Measurements from ENCODE around the gene MSH6. TPM values are rescaled to one million over a fixed set of nuclear protein-coding genes. Genes with fewer than 3 reads are reported as not detected.

The MSH6 gene
- total and polyA plus RNA-seq, 2 of the 8 experiments (the other 6 are each of a cell fraction or from before 2014, with no cell fraction given), result 45.8 to 301 TPM

DNA sequence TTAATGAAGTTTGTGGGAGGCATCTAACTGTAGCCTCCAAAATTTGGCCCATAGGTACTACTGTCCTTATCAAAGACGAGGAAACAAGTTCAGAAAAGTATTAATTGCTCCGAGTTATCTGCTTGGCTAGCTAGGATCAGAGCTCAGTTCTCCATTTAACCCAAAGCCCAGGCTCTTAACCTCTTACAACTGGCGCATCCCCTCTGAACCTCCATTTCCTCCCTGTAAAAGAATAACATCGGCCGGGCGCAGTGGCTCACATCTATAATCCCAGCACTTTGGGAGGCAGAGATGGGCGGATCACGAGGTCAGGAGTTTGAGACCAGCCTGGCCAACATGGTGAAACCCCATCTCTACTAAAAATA is 3.5 kb upstream of the MSH6 start:
- Histone ChIP-seq H3K27ac (ENCODE audit: low read depth, low read length) (no peak overlapping the region), H3K23ac (ENCODE audit: insufficient read length) (no peak overlapping the region), H2BK5ac (ENCODE audit: low read depth, low read length) (no peak overlapping the region), H4K8ac (ENCODE audit: extremely low read depth, insufficient read depth, low read length) (no peak overlapping the region), H4K5ac (ENCODE audit: insufficient read length, low read depth, low read length) (no peak overlapping the region), H3K27me3 (replicated peaks in 1 of 4; ENCODE audit: control insufficient read depth in 3 of 4, extremely low read depth in 1 of 4, insufficient read depth in 3 of 4, low read length in 3 of 4) (no peaks in the 10 kb centered on the region), H3K14ac (ENCODE audit: insufficient read length) (no peak overlapping the region), H3K4me3 (ENCODE audit: extremely low read depth in 1 of 4, insufficient read depth in 2 of 4, low read depth in 3 of 4, low read length in 4 of 4) (no peak overlapping the region), H3K4me2 (ENCODE audit: insufficient read depth in 1 of 2, low read depth in 2 of 2, low read length in 2 of 2) (no peak overlapping the region), H2BK20ac (ENCODE audit: low read length) (no peak overlapping the region), H3K56ac (replicated peaks; ENCODE audit: insufficient read length, low read depth, low read length) (no peak overlapping the region), H2BK120ac (replicated peaks; ENCODE audit: low read depth, low read length) (no peak overlapping the region), H3K79me1 (ENCODE audit: low read depth, low read length) (no peaks in the 10 kb centered on the region), H3K9ac (replicated peaks in 1 of 4; ENCODE audit: extremely low read depth in 1 of 4, low read depth in 3 of 4, low read length in 3 of 4) (no peak overlapping the region), H3K36me3 (ENCODE audit: control insufficient read depth in 2 of 4, insufficient read depth in 4 of 4, low read length in 3 of 4) (no peaks in the 10 kb centered on the region), H3K18ac (ENCODE audit: extremely low read depth, low read length) (no peak overlapping the region), H2AK5ac (ENCODE audit: low read depth, low read length) (no peak overlapping the region), H3K4me1 (replicated peaks in 1 of 4; ENCODE audit: control insufficient read depth in 3 of 4, insufficient read depth in 4 of 4, low read length in 3 of 4) (peaks cover 0 to 7% (median 2%) of the 10 kb centered on the region in 4 experiments; a peak in 1 of 7 replicates), H3K9me3 (ENCODE audit: insufficient read depth in 2 of 2, low read depth in 1 of 2, low read length in 1 of 2) (no peaks in the 10 kb centered on the region), H2BK12ac (ENCODE audit: low read depth, low read length) (no peak overlapping the region), H4K20me1 (replicated peaks in 1 of 2; ENCODE audit: control insufficient read depth in 1 of 2, insufficient read depth in 2 of 2, low read length in 2 of 2) (peaks cover 4 to 7% of the 10 kb centered on the region in 2 experiments), H3K79me2 (ENCODE audit: control insufficient read depth in 1 of 2, insufficient read depth in 2 of 2, low read length in 2 of 2) (peaks cover 4% of the 10 kb centered on the region in 2 experiments), H2BK15ac (ENCODE audit: low read length) (no peak overlapping the region), H2AFZ (ENCODE audit: low read length) (no peak overlapping the region), H4K91ac (replicated peaks; ENCODE audit: insufficient read length, low read length) (no peak overlapping the region), H3K23me2 (ENCODE audit: low read depth, low read length) (peaks cover 8% of the 10 kb centered on the region), H3K4ac (replicated peaks; ENCODE audit: insufficient read length, low read depth, low read length) (no peak overlapping the region)
- TF ChIP-seq CTBP2 (IDR thresholded peaks at IDR 0.05; ENCODE audit: borderline replicate concordance, insufficient read depth, insufficient read length, low read length), result no peak
- TF ChIP-seq TEAD4 (IDR thresholded peaks at IDR 0.05; ENCODE audit: low read depth, low read length), result no peak
- TF ChIP-seq CEBPB (IDR thresholded peaks at IDR 0.05; ENCODE audit: low read depth, low read length), result no peak
- no peak for TF ChIP-seq BACH1 (IDR thresholded peaks at IDR 0.05; ENCODE audit: low read length)
- TF ChIP-seq SP4 (IDR thresholded peaks at IDR 0.05; ENCODE audit: low read length), result no peak
- TF ChIP-seq FOSL1 (IDR thresholded peaks at IDR 0.05; ENCODE audit: insufficient read depth, low read depth, low read length), result no peak
- TF ChIP-seq KDM4A (IDR thresholded peaks at IDR 0.05; ENCODE audit: low read depth, low read length, severe bottlenecking), result no peak
- no peak for TF ChIP-seq JUND (IDR thresholded peaks at IDR 0.05; ENCODE audit: low read length)
- TF ChIP-seq GTF2F1 (IDR thresholded peaks at IDR 0.05; ENCODE audit: borderline replicate concordance, low read depth, low read length), result no peak
- TF ChIP-seq CHD2 (IDR thresholded peaks at IDR 0.05; ENCODE audit: low read length), result no peak
- TF ChIP-seq RBBP5 (IDR thresholded peaks at IDR 0.05; ENCODE audit: borderline replicate concordance, low read depth, low read length), result no peak
- no peak for TF ChIP-seq NRF1 (IDR thresholded peaks at IDR 0.05; ENCODE audit: low read depth, low read length)
- ChIA-PET CTCF (ENCODE audit: partially characterized antibody) (interaction anchor here (0.6 to 1.2 kb wide), 2 partner anchors 12 to 294 kb away, joined by 3 to 4 read pairs; no protein-coding TSS in a partner anchor), POLR2A (ENCODE audit: partially characterized antibody) (no interaction called here)
- whole genome bisulfite sequencing, 2 experiments (ENCODE audit: extremely low coverage in 1 of 2, insufficient coverage in 1 of 2, insufficient read length in 1 of 2, insufficient replicate concordance in 2 of 2, low coverage in 1 of 2, low lambda C conversion rate in 2 of 2, missing lambda C conversion rate in 1 of 2), result 96% methylated on average over 8 of the region's 8 CpGs; no CpG with 5 or more reads in 1 of the 2 experiments
- FAIRE-seq (no peak), DNase-seq (ENCODE audit: low read depth in 1 of 2, low spot score in 2 of 2) (no peak)

Measured in H1 (cell line).